Adipose tissue (tissue), 3 donors: ENCODE measurements around the gene CDR2L. TPM values are rescaled to one million over a fixed set of nuclear protein-coding genes. Genes with fewer than 3 reads are reported as not detected.
"Not testable (repeated sequence)": the region's sequence is repeated elsewhere in the genome, so short reads cannot be mapped to it uniquely, and the experiment has no call there.

Experiments used
- H3K27ac ChIP-seq: one replicate; pipeline ENCODE4 v1.5.1; 2013; ENCODE audit warnings: low read depth, low read length
- WGBS, 3 donors: extraction: QIAGEN DNeasy Blood & Tissue Kit; methylation state at CpG; one replicate each; pipeline ENCODE4 v1.1.7; 2013; 5-methylcytosine and 5-hydroxymethylcytosine counted together
- polyA plus RNA-seq, 3 donors: library from polyadenylated mRNA; stranded (reverse); fragments of 200-250 nt; gene quantifications; one replicate each; pipeline ENCODE4 v1.2.3, GENCODE V29; 2013
- donor health status: healthy with polysubstance abuse.
- donor health status: Bipolar disorder and iron deficiency.
- donor health status: healthy.

Gene CDR2L
- polyA plus RNA-seq, 3 donors = 1.9 to 10.6 (median 7.0) TPM

DNA sequence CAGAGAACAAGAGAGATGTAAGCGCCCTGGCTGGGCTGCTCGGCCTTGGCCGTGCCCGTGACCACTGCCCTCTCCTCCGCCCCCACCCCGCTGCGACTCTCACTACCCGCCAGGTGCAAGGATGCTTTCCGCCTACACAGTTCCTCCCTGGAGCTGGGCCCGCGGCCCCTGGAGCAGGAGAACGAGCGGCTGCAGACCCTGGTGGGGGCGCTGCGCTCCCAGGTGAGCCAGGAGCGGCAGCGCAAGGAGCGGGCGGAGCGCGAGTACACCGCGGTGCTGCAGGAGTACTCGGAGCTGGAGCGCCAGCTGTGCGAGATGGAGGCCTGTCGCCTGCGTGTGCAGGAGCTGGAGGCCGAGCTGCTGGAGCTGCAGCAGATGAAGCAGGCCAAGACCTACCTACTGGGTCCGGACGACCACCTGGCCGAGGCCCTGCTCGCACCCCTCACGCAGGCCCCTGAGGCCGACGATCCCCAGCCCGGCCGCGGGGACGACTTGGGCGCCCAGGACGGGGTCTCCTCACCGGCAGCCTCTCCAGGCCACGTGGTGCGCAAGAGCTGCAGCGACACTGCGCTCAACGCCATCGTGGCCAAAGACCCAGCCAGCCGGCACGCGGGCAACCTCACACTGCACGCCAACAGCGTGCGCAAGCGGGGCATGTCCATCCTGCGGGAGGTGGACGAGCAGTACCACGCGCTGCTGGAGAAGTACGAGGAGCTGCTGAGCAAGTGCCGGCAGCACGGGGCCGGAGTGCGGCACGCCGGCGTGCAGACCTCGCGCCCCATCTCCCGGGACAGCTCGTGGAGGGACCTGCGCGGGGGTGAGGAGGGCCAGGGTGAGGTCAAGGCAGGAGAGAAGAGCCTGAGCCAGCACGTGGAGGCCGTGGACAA is 15.9 kb downstream of the CDR2L start:
- 87 to 92% (median 90%) methylated on average over 74 to 76 of the region's 76 CpGs for WGBS, 3 donors
- no peak overlapping the region for H3K27ac ChIP-seq

- no peak overlapping the region for H3K27ac ChIP-seq
- WGBS, 3 donors = 93 to 95% (median 94%) methylated on average over 19 of the region's 19 CpGs
Observed at GRCh38 chr17:75003957-75004355, 16.5 kb downstream of the CDR2L start.

GRCh38 chr17:75004371-75004770 is 16.9 kb downstream of the CDR2L start:
- WGBS, 3 donors = 97 to 98% (median 97%) methylated on average over 3 of the region's 3 CpGs
- H3K27ac ChIP-seq = no peak overlapping the region

- H3K27ac ChIP-seq = no peak overlapping the region
- 88 to 91% (median 89%) methylated on average over 8 of the region's 8 CpGs for WGBS, 3 donors
Observed at GRCh38 chr17:75005291-75005690, 17.9 kb downstream of the CDR2L start.

DNA sequence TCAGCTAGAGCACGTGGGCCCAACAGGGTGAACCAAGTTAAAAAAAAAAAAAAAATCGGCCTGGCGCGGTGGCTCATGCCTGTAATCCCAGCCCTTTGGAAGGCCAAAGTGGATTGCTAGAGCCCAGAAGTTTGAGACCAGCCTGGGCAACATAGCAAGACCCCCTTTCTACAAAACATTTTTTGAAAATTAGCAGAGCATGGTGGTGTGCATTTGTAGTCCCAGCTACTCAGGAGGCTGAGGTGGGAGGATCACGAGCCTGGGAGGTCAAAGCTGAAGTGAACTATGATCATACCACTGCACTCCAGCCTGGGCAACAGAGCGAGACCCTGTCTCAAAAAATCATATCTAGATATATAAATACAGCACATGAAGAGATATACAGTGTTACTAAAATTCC is 18.7 kb downstream of the CDR2L start:
- 93 to 95% (median 93%) methylated on average over 6 of the region's 6 CpGs for WGBS, 3 donors

GRCh38 chr17:75006653-75007052 is 19.2 kb downstream of the CDR2L start:
- 74 to 81% (median 79%) methylated on average over 5 of the region's 5 CpGs for WGBS, 3 donors
- H3K27ac ChIP-seq = no peak overlapping the region

More for the DNA sequence above, 18.7 kb downstream of the CDR2L start:
- H3K27ac ChIP-seq = not testable (repeated sequence)

DNA sequence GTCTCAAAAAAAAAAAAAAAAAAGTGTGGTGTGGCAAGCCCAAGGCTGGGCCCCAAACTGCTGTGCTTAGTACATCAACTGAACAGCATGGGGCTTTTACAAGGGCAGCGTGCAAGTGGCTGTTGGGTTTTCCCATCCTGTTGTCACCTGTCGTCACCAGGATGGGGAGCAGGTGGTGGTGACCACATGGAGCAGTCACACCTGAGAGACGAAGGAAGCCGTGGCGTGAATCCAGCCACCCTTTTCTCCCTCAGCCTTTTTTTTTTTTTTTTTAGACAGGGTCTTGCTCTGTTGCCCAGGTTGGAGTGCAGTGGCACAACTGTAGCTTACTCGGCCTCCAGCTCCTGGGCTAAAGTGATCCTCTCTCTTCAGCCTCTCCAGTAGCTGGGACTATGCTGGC is 20.9 kb downstream of the CDR2L start:
- H3K27ac ChIP-seq = no peak overlapping the region
- WGBS, 3 donors = 82 to 92% (median 91%) methylated on average over 6 of the region's 6 CpGs

DNA sequence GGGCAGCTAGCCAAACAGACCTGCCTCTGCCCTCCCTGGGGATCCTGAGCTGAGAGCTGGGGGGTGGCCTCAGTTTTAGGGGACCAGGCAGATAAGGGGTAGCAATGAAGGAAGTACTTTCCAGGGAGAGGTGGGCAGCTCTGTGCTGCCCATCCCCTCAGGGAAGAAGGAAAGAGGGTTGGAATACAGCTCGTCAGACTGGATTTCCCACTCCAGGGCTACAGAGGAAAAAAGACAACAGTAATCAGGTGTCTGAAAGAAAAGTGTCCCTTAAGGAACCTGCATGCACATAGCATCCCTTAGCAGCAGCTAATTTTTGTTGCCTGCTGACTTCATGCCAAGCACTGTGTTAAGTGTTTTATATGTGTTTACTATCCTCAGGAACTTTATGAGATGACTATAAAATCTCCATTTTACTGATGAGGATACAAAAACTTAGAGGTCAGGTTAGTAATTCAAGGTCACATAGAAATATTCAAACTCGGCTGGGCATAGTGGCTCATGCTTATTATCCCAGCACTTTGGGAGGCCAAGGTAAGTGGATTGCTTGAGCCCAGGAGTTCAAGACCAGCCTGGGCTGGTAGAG is 21.8 kb downstream of the CDR2L start:
- WGBS, 3 donors = 68 to 86% (median 79%) methylated on average over 2 of the region's 2 CpGs
- no peak overlapping the region for H3K27ac ChIP-seq

GRCh38 chr17:75010683-75011400 is 23.4 kb downstream of the CDR2L start:
- no peak overlapping the region for H3K27ac ChIP-seq

DNA sequence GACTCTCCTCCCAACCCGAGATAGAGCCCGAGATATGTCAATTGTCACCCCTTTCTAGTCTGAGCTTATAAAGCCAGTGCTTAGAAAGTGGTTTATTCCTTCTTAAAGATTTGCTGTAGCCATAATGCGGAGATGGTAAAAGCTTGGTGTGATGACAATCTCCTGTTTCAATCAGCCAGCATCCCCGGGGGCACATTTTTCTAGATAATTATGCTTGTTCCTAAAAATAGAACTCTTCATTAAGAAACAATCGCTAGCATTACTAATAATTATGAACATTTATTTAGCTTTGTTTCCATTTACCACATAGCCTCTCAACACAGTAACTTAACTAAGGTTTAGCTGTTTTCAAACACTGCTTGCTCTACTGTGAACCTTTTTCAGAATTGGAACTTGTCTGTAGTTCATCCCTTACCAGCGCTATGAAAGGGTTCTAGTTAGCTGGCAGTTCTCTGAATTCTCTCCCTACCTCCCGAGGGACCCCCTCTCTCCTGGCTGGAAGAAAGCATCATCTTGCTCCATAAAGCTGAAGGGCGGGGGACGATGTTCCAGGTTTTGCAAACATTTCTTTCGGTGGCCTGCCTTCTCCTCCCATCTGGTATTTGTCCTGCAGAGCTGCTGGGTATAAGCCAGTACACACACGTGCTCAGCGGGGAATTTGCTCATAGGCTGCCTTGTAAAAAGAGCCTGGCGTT is 24.1 kb downstream of the CDR2L start:
- 33 to 48% (median 36%) methylated on average over 13 of the region's 13 CpGs for WGBS, 3 donors
- no peak overlapping the region for H3K27ac ChIP-seq

More at GRCh38 chr17:75010683-75011400, 23.4 kb downstream of the CDR2L start:
- WGBS, 3 donors = 56 to 67% (median 63%) methylated on average over 8 of the region's 8 CpGs

DNA sequence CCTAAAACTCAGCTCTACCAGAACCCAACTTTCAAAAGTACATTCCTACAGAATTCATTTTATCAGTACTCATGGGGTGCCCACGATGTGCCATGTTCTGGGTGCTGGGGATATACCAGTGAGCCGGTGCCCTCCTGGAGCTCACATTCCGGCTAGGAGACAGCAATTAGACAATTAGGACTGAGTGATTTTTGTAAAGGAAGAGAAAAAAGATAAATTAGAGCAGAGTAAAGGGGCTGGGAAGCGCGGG is 24.6 kb downstream of the CDR2L start:
- no peak overlapping the region for H3K27ac ChIP-seq
- WGBS, 3 donors = 2 to 42% (median 27%) methylated on average over 5 of the region's 5 CpGs

DNA sequence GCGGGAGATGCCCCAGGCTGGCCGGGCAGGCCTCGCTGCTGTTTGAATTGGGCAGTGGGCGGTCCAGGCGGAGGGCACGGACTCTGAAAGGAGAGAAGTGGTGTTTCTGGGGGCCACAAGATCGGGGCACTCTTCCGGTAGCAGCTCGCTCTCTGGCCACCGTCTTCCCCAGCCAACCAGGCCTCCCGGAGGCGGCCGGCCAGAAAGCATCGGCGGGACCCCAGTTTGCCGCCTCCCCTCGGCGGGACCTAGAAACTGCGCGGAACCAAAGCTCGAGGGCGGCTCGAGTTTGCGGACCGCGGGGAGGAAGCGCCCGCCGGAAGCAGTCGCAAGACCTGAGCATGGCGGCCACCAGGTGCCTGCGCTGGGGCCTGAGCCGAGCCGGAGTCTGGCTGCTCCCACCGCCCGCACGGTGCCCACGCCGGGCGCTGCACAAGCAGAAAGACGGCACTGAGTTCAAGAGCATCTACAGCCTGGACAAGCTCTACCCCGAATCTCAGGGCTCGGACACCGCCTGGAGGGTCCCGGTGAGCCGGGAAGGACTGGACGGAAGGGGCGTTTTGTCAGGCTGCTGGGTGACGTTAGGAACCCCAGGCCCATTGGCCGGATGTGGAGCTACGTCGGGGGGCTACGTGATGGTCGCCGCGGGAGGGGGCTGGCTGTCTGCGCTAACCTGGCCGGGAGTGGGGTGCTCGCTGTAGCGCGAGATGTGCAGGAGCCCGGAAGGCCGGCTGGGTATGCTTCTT is 25.1 kb downstream of the CDR2L start, which contains the start of gene MRPL58:
TSS of gene MRPL58 (plus strand) at position 325 of the 746 bp plus-strand sequence. CDS start at position 342, 17 bp downstream.
- WGBS, 3 donors = 0 to 2% (median 2%) methylated on average over 62 to 63 of the region's 63 CpGs
- no peak within 1 kb of the TSS for H3K27ac ChIP-seq

DNA sequence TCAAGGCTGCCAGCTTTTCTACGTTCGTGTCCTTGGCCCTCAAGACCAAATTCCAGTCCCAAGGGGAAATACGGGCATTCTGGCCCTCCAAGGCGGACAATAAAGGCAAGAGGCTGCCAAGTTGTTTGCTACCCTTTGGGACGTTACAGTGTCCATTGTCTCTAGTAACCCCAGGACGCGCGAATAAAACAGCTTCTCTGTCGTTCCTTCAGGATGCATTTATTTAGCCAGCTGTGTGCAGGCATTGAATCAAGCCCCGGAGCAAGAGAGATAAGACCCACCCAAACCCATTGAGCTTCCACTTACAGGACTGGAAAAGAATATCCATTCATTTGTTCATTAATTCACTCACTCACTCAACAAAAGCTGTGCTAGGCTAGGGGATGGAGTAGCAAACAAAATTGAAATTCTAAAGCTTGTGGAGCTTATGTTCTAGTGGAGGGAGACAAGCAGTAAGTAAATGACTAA is 25.7 kb downstream of the CDR2L start:
- H3K27ac ChIP-seq = no peak overlapping the region
- 0% methylated on average over 10 of the region's 10 CpGs for WGBS, 3 donors

GRCh38 chr17:75019146-75019545 is 31.7 kb downstream of the CDR2L start:
- H3K27ac ChIP-seq = no peak overlapping the region
- WGBS, 3 donors = 86 to 92% (median 88%) methylated on average over 5 of the region's 5 CpGs

DNA sequence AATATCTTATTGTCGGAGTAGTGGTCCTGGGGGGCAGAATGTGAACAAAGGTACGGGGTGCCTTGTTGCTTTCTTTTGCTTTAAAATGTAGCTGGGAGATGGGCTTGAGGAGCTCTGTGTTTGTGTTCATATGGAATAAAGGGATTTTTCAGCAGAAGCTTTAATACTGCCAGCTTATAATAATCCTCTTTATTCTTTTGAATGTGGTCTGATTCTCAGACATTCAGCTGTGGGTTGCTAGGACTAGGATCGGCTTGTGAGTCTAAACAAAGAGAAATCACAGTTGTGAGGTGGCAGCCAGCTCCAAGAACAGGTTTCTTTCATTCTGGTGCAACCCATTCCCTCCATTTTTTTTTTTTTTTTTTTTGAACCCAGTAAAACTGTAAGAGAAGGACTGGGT is 32.3 kb downstream of the CDR2L start:
- no peak overlapping the region for H3K27ac ChIP-seq
- 89 to 93% (median 93%) methylated on average over 3 of the region's 3 CpGs for WGBS, 3 donors

GRCh38 chr17:75020331-75021110 is 33.1 kb downstream of the CDR2L start:
- 85 to 93% (median 88%) methylated on average over 19 of the region's 19 CpGs for WGBS, 3 donors
- no peak overlapping the region for H3K27ac ChIP-seq

- WGBS, 3 donors = 80 to 87% (median 85%) methylated on average over 10 of the region's 10 CpGs
Observed at GRCh38 chr17:75024686-75025397, 37.4 kb downstream of the CDR2L start.

More at GRCh38 chr17:75024686-75025397, 37.4 kb downstream of the CDR2L start:
- no peak overlapping the region for H3K27ac ChIP-seq
